AG04449 (cell line): ENCODE results near the gene SOX21.

Experiments used
- CTCF ChIA-PET: fragments of 350-600 bp; formaldehyde crosslinking; extraction: SDS; loops from one replicate; lab custom pipeline; 2021; ENCODE audit warnings: antibody characterized with exemption; lab: Yijun Ruan, JAX
- POLR2A ChIA-PET: fragments of 400-600, 350-600 bp; formaldehyde crosslinking; extraction: SDS; loops from one replicate; lab custom pipeline; 2020; ENCODE audit warnings: antibody characterized with exemption, inconsistent platforms; lab: Yijun Ruan, JAX
- DNase-seq: peaks from one replicate; pipeline ENCODE4 v3.0.0-alpha.2; 2010; ENCODE audit warnings: low read depth, low spot score
- H3K4me3 ChIP-seq: 2 replicates; pipeline ENCODE4 v1.5.1; 2011; ENCODE audit warnings: low read depth, mild to moderate bottlenecking, control low read depth, low read length
- TF ChIP-seq, protein P1 (sequence below): IDR thresholded peaks from one replicate; pipeline ENCODE4 v1.5.1; 2011; ENCODE audit warnings: mild to moderate bottlenecking, moderate library complexity, low read length, control low read depth, inconsistent platforms; ENCODE audit not compliant: insufficient read depth; ENCODE audit errors: missing control alignments

Gene SOX21

DNA sequence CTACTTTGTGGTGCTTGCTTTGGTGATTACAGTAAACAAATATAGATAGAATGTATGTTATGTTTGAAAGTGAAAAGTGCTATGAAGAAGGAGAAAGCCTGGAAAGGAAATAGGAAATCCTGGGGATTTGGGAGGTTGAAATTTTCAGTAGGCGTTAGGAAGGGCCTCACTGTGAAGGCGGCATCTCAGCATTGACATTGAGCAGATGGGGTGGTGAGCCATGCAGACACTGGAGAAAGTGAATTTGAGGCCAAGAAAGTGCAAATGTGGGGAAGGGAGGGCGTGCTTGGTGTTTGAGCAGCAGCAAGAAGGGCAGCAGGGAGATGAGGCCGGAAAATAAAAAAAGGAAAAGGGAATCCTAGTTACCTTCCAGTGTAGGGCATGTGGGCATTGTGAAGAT, 20.3 kb downstream of the SOX21 start:
- no peak for DNase-seq
- POLR2A ChIA-PET: no interaction called here
- TF ChIP-seq, protein P1, sequence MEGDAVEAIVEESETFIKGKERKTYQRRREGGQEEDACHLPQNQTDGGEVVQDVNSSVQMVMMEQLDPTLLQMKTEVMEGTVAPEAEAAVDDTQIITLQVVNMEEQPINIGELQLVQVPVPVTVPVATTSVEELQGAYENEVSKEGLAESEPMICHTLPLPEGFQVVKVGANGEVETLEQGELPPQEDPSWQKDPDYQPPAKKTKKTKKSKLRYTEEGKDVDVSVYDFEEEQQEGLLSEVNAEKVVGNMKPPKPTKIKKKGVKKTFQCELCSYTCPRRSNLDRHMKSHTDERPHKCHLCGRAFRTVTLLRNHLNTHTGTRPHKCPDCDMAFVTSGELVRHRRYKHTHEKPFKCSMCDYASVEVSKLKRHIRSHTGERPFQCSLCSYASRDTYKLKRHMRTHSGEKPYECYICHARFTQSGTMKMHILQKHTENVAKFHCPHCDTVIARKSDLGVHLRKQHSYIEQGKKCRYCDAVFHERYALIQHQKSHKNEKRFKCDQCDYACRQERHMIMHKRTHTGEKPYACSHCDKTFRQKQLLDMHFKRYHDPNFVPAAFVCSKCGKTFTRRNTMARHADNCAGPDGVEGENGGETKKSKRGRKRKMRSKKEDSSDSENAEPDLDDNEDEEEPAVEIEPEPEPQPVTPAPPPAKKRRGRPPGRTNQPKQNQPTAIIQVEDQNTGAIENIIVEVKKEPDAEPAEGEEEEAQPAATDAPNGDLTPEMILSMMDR: no peak
- H3K4me3 ChIP-seq: no peak overlapping the region
- CTCF ChIA-PET: no interaction called here

DNA sequence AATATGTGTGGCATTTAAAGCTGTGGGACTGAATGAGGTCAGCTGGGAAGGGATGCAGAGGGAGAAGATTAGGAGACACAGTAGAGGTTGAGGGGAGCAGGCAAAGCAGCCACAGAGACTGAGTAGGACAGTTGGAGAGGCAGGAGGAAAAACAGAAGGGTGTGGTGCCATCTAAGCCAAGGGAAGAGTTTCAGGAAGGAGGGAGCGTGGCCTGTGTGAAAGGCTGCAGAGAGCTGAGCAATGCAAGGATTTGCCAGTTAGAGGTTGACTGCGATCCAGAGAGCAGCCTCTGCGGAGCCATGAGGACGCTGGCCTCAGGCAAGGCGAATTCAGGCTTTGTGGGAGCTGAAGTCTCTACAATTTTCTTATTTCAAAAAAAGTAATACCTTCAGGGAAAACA, 28.9 kb downstream of the SOX21 start:
- TF ChIP-seq, protein P1: no peak
- H3K4me3 ChIP-seq: no peak overlapping the region
- no peak for DNase-seq
- ChIA-PET POLR2A (no interaction called here), CTCF (interaction anchor here (4.1 kb wide), 1 partner anchor 9 kb away, joined by 16 read pairs; no protein-coding TSS in a partner anchor)

DNA sequence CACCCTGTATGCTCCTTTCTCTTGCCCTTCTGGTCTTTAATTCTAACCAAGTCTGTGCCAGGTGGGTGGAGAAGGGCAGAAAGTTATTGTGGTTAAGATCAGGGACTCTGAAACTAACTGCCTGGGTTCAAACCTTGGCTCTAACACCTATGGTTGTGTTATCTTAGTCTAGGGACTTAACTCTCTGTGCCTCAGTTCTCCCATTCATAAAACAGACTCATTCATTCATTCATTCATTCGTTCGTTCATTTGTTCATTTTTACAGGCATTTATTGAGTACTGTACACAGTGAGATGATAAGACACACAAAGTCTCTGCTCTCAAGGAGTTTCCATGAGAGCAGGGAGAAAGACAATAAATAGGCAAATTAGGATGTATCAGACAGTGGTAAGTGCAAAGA, 30.1 kb downstream of the SOX21 start:
- no peak overlapping the region for H3K4me3 ChIP-seq
- TF ChIP-seq, protein P1: no peak
- no peak for DNase-seq
- ChIA-PET POLR2A (no interaction called here), CTCF (interaction anchor here (0.7 to 1.3 kb wide), 2 partner anchors 10 to 474 kb away, joined by 3 to 4 read pairs; no protein-coding TSS in a partner anchor)

DNA sequence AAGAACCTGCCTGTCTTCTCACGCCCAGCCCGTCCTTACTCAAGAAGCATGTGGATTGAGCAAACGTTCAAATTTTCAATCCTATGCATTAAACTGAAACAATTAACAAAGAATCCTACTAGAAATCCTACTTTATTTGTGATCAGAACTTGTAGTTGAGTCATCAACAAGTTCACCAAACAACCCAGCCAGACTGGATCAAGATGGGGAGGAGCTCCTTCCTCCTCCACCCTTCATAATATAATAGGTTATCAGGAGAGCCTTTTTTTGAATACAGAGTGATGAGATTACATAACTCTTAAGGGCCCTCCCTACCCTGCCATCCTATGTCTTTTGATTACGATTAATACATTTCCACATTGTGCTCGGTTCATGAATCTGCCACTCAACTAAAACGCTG, 32.7 kb downstream of the SOX21 start:
- TF ChIP-seq, protein P1: no peak
- POLR2A ChIA-PET: no interaction called here
- H3K4me3 ChIP-seq: no peak overlapping the region
- DNase-seq: no peak
- CTCF ChIA-PET: interaction anchor here (0.7 to 2.2 kb wide), 5 partner anchors 10 to 512 kb away, joined by 3 to 10 read pairs (median 4); no protein-coding TSS in a partner anchor

DNA sequence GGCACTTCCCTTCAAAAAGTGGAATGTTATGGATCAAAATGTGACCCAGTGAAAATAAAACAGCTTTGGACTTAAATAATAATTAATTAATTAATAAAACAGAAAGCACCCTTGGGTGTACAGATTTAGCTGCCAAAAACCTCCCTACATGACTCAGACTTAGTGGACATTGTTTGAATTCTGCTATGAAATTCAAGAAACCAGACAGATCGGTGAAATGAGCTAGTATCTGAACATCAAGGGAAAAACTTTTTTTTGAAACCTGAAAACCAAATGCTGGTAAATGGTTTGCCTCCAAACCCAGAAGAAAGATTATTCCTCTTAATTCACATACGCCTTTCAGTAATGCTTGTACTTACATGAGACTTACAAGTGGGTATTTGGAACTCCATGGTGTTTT, 33.5 kb downstream of the SOX21 start:
- CTCF ChIA-PET: interaction anchor here (0.9 to 2.2 kb wide), 5 partner anchors 11 to 513 kb away, joined by 3 to 10 read pairs (median 4); no protein-coding TSS in a partner anchor
- POLR2A ChIA-PET: no interaction called here

DNA sequence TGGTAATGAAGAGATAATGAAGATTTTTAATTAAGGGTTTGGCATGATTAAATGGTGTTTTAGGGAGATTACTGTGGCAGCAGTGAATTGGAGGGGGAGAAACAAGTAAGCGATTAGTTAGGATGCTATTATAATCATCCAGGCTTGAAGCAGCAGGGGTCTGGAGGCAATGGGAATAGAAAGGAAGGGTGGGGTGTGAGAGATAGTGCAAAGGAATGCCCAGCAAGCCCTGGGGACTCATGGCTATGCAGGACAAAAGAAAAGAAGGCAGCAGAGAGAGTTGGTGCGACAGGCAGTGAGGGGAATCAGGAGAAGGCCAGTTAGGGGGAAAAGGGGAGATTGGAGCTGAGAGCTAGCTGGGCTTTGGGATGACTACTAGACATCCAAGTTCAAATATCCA, 34.5 kb downstream of the SOX21 start:
- H3K4me3 ChIP-seq: no peak overlapping the region
- DNase-seq: no peak
- TF ChIP-seq, protein P1: no peak
- CTCF ChIA-PET: no interaction called here
- POLR2A ChIA-PET: no interaction called here

More for the DNA sequence above, 33.5 kb downstream of the SOX21 start:
- H3K4me3 ChIP-seq: no peak overlapping the region
- TF ChIP-seq, protein P1: no peak
- no peak for DNase-seq
